Renal pelvis (tissue), 12 donors: ENCODE measurements around the gene GRM6. TPM values are rescaled to one million over a fixed set of nuclear protein-coding genes. Genes with fewer than 3 reads are reported as not detected.
A peak's percentile ranks its signal among the peaks of the same experiment; 100 is the strongest.

ENCODE experiments used
- DNase-seq: peaks from one replicate; pipeline ENCODE4 v3.0.0-alpha.2; 2013
- long read RNA-seq, 16 experiments: transcript quantifications; one replicate each; lab custom pipeline, GENCODE V29; 2026
- polyA plus RNA-seq, 3 donors: library from polyadenylated mRNA; unstranded; fragments of 120-200 nt; gene quantifications; one replicate each; pipeline ENCODE4 v1.2.1, GENCODE V29; 2013; ENCODE audit not compliant: insufficient read length in 3 of 3

The GRM6 gene
- 1 to 10 TPM in 2 of 3 donors, under 1 TPM in 1; 0.74 to 2.1 (median 1.7) TPM for polyA plus RNA-seq
- long read RNA-seq, donor 1: 0 reads
- long read RNA-seq, donor 2: 0 reads
- long read RNA-seq, donor 3: 0 reads
- long read RNA-seq, donor 4: 0 reads
- long read RNA-seq, donor 5: 0 reads
- long read RNA-seq, donor 6: 0 reads
- long read RNA-seq, donor 7: 0 reads
- long read RNA-seq, donor 8: 0 reads
- long read RNA-seq, donor 9: 0 reads
- long read RNA-seq, donor 10: 0 reads
- long read RNA-seq, donor 11: 0 reads
- long read RNA-seq, donor 12: 0 reads
- long read RNA-seq, donor 13: 0 reads
- long read RNA-seq, donor 14: 0 reads
- long read RNA-seq, donor 15: 0 reads
- long read RNA-seq, donor 16: 0 reads

DNA sequence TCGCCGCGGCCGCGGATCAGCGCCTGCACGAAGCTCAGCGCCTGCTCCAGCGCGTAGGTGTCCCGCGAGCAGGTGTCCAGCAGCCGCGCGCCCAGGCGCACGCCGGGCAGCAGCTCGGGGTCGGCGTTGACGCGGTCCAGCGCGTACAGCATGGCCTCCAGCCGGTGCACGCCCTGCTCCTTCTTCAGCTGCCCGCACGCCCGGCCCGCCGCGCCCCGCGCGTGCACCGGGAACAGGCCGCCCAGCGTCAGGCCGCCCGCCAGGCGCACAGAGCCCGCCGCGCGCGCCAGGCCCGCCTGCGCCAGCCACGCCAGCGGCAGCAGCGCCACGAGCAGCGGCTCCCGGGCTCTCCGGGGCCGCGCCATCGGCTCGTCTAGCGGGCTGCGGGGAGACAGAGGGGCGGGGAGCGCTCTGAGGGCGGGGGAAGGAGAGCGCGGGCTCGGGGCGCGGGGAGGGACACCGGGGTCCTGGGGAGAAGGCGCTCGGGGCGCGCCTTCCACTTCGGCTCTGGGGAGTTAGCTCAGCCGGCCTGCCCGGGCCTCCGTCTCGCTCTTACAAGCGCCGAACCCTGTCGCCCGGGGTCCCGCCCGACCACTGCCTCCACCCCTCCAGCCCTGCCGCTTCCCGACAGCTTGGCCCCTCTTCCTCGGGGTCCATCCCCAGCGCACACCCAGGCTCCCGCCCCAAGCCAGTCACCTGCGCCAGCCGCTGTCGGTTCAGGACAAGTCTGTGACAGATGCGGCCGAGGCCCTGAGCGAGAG, at the start of gene GRM6:
Gene GRM6, minus strand, starts transcription at position 741 of the 761 bp plus-strand sequence. Its CDS starts 376 bp downstream, at position 365.
- peak; percentile 21 for DNase-seq

DNA sequence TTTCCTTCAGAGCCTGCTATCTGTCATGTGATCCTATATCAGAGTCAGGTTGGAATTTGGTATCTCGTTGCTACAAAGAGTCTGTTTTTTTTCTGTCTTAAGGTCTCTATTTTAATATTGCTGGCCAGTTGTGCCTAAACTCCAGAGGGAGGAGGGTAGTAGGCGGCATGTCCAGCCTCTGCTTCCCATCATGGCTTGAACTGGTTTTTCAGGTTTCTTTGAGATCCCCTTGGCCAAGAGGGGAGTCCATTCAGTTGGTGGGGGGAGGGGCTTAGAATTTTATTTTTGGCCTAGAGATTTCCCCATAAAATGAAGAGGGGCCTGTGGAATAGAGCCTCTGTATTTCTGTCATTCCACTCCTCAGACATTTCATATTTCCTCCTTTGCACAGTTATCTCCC, 49.6 kb upstream of the GRM6 start:
- no peak for DNase-seq

DNA sequence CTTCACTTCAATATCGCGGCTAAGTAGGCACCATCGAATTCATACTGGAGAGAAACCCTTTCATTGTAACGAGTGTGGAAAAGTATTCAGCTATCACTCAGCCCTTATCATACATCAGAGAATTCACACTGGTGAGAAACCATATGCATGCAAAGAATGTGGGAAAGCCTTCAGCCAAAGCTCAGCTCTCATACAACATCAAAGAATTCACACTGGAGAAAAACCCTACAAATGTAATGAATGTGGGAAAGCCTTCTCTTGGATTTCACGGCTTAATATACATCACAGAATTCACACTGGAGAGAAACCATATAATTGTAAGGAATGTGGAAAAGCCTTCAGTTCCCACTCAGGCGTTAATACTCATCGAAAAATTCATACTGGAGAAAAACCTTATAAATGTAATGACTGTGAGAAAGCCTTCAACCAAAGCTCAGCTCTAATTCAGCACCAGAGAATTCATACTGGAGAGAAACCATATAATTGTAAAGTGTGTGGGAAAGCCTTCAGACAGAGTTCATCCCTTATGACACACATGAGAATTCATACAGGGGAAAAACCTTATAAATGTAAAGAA, 38.0 kb upstream of the GRM6 start:
- no peak for DNase-seq

DNA sequence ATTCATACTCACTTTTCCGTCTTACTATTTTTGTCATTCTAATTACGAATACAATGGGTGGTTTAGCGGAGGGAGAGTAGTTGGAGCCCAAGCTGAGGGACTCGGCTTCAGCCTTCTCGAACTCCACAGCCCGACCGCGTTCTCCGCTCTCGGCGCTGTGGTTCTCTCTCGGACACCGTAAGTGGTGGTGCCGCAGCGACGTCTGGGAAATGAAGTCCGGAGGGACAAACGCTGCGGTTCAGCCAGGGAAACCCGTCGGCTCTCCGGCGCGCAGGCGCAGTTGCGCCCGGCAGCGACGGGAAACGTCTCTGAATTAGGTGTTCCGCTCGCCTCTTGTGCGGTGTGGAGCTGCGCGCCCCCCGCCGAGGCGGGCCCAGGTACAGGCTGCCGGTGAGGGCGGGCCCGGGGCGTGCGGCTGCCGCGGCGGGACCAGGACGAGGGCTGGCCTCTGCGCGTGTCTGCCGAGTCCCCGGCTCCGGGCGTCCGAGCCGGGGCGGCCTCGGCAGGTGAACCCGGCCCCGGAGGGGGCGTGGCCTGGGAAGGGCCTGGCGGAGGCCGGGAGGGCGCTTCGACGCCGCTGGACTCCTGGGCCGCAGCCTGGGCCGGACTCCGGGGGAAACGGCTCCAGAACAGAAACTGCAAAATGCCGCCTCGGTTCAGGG, 28.5 kb upstream of the GRM6 start, which contains the start of gene ZNF879:
Gene ZNF879, plus strand, starts transcription at position 277 of the 662 bp plus-strand sequence. CDS start 1,201 bp downstream, outside the sequence.
- DNase-seq: peak; percentile 97

DNA sequence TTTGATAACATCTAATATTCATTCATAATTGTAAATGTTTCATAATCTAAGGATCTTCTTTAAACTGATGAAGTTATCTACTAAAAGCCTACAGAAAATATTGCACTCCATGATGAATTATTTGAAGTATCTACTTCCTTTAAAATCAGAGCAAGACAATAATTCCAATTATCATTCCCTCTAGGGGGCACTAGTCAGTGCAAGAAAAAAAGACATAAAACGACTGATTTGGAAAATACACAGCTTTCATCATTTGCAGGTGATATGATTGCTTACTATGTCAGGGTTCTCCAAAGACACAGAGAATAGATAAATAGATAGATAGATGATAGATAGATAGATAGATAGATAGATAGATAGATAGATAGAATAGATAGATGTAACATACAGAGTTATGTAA, 13.5 kb upstream of the GRM6 start:
- DNase-seq: no peak

DNA sequence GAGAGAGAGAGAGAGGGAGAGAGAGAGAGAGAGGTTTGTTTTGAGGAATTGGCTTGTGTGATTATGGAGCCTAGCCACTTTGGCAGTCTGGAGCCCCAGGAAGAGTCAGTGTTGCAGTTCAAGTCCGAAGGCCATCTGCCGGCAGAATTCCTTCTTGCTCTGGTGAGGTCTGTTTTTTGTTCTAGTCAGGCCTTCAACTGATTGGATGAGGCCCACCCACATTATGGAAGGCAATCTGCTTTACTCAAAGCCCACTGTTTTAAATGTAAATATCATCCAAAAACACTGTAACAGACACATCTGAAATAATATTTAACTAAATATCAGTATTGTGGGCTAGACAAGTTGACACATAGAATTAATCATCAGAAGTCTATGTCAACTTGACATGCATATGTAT, 11.4 kb upstream of the GRM6 start:
- no peak for DNase-seq

DNA sequence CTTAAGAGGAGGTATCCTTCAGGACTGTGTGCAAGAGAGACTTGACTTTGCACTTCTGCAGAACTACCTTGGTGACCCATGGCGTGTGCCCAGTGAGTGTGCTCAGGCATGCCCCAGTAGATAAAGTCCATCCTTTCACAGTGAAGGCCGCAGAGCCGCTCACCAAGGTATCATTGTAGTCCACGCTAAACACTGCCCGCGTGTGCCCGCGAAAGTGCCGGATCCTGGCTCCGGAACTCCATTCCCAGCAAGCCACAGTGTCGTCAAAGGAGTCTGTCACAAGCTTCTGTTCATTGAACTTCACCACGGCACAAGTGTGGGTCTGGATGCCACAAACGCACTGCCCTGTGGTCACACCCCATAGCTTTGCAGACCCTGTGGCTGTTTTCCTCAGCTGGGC, 3.3 kb upstream of the GRM6 start:
- DNase-seq: no peak

DNA sequence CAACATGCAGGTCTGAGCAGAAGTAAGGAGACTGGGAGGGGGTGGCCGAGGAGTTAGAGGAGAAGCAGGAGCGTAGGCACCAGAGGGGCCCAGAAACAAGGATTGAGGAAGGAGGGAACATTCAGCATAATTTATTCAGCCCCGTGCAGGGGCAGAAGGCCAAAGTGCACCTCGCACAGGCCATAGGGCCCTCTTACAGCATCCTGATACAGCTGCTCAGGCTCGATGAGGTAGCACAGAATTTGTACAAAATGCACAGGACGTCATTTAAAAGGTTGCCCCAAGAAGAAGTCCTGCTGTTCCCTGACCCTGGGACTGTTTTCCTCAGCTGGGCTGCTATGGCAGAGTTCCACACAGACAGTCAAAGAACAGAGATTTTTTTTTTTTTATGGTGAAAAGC, 2.1 kb upstream of the GRM6 start:
- DNase-seq: no peak

DNA sequence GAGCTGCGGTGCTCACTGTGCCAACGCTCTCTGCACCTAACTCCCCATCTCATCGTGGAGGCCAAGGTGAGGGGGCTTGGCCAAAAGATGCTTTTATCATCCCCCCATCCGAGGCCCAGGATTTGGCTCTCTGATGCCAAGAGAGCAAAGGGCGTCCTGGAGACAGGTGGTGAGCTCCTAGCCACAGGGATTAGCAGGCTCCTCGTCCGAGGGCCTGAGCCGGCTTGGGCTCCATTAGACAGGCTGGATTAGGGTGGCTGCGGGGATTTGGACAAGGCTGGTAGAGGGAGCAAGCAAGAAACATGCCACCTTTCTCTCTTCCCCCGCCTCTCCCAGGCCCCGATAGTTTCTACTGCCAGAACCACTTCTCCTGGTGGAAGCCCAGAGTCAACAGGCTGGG, 1.0 kb upstream of the GRM6 start:
- no peak for DNase-seq

DNA sequence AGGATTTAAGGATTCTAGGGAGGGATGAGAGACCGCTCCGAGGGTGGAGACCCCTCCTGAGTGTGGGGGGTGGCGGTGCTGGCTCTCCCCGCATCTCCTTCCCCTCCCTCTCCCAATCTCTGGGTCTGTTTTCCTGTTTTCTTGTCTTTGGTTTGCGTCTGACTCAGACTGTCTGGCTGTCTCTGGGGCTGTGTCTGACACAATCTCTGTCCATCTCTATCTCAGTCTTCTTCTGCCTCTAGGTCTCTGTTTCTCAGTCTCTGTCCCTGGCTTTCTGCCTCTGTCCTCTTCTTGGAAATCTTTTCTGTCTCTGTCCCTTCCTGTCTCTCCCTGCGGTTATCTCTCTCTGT, 196 bp upstream of the GRM6 start:
- DNase-seq: no peak

DNA sequence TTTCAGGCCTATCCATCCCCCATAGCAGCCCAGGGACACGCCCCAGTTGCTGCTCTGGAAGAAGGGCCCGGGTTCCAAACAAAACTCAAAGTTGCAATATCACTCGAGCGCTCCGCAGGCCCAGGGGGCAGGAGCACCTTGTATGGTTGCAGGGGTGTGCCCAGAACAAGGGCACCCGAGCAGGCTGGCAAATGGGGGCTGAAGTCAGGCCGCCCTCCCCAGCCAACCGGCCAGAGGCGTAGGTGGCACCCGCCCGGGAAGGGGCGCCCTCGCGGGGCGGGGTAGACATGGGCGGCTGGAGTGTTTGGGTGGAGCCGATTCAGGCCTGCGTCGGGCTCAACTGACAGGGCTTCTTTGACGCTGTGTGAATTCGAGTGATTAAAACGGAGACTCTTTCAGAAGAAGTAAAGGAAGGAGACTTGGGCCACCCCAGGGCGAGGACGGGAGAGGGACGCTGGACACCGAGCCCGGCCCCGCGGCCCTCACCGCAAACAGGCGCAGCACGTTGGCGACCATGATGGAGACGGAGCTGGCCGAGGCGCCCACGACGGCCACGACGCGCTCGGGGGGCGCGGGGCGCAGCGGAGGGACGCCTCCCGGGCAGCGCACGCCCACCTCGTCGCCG, 1.1 kb downstream of the GRM6 start:
- no peak for DNase-seq

DNA sequence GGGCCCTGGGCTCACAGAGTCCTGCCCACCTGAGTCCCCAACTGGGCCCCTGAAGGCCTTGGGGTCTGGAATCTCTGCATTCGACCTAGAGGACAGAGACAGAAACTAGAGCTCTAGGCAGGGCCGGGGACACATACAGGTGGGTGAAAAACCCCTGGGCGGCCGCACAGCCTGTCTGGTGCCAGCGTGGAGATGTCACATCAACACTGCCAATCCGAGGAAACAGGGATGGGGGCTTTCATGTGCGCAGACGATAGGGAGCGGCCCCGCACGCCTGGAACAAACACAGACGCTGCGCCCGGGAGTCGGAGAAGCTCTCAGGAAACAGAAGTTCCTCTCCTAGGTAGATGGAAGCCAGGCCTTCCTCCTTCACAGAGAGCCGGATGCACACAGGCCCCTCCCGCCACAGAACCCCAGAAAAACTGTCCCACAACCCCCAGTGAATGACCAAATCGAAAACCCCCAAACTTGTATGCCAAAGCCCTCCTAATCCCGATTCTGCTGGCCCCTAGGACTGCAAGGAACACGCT, 1.8 kb downstream of the GRM6 start:
- no peak for DNase-seq

DNA sequence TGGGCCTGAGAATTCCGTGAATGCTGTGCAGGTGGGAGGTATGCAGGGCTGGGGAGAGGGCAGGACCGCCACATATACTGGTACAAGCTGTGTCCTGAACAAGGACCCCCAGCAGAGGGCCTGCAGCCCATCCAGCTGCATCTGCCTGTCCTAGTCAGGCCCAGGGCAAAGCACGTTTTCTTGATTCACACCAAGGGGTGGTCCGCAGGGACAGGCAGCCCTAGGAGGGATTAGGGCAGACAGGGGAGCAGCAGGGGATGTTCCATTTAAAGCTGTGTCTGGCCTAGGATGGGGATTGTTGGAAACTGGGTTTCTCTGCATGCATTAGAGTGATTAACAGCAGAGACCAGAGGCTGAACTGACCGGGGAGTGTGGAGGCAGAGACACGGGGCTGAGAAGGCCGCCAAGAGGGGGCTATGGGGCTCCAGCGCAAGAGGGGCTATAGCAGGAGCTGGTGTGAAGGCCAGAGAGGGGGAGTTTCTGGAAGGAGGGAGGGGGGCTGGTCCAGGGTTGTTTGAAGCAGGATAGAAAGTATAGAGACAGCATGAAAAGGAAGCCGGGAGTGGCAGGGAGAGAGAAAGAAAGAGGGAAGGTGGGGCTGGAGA, 2.7 kb downstream of the GRM6 start:
- DNase-seq: no peak

DNA sequence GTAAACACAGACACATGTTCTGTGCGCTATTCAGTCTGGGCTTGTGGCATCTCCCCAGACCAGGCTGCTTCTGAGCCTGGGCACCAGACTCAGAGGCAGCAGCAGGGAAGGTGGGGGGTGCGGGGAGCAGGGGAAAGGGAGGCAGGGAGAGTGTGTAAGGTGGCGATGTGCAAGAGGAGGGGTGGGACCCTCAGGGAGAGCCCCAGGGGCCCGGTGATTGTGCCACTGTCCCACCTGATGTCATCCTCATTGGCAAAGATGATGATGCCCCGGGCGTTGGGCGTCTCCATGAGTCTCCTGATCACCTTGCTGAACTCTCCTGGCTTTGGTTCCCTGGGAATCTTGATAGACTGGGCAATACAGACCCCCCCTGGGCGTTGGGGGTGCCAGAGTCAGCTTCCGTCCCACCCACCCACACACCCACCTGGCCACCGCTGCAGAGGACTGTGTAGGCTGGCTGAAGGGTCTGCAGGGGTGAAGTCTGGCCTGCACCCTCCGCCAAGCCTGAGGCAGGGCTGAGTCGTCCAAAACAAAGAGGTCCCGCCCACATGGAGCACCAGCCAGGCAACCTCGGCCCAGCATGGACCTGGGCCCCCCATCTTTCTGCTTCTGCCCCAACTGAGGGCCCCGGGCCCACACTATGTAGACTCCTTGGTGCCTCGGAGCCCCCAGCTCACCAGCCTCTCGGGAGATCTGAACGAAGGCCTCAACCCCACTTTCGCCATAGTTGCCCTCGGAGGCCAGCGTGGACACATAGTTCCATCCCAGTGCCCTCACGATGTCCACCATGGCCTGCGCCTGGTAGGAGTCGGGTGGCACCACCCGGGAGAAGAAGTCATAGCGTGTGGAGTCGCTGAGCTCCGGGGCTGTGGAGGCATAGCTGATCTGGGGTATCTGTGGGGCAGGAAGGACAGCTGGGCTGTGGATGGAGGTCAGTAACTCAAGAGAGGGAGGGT, 3.7 kb downstream of the GRM6 start:
- no peak for DNase-seq

DNA sequence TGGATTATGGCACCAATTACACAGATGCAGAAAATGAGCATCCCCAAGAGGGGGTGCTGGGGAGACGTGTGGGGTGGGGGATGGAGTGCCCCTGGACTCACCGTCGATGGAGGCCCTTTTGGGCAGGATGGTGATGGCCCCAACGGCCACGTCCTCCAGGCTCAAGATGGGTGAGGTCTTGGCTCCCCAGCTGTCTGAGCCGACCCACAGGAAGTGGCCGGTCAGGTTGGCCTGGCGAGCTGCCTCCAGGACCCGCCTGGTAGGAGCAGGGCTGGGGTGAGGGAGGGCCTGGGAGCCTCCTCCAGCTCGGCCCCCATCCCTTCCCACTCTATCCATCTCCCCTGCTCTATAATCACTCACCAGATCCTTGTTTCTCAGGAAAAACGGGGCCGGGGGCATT, 4.6 kb downstream of the GRM6 start:
- DNase-seq: no peak

DNA sequence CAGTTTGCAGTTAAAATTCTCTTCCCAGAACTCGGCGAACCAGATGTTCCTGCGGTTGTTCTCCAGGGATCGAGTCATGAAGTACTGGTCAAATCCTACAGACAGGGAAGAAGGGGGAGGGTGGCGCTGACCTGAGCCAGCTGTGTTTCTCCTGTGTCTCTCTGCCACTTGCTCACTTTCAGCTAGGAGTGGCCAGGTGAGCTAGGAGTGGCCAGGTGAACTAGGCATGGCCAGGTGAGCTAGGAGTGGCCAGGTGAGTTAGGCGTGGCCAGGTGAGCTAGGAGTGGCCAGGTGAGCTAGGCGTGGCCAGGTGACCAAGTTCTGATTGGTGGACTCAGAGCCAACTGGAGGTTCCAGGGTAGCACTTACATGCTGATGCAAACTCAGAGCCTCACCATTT, 5.8 kb downstream of the GRM6 start:
- no peak for DNase-seq

DNA sequence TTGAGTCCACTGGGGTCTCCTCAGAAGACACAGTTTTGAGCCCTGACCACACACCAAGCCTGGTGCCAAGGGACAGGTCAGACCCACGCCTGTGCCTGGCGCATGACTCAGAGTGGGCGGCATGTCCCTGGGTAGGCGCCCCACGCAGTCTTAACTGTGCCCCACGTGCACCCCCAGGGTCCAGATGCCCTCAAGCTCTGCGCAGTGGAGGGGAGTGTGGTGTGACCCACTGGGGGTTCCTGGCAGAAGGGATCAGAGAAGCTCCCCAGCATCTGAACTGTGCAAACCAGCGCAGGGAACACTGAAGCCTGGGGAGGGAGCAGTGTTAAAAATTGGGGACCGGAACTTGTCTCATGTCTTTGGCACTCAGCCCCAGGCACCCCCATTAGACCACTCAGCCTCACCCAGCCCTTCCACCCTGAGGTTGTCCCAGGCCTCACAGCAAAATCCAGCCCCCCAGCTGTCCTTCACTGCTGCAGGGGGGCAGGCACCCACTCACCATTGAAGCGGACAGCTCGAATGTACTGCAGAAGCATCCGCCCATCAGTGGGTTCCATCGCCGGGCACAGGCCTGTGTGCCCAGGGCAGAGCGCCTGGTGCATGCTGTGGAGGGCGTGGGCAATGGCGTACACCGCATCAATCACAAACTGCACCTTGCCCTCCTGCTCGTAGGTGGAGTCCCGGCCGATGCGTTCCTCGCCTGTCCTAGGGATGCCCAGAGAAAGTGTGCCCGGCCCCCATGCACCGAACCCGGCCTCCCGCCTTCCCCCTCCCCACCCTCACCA, 6.5 kb downstream of the GRM6 start:
- DNase-seq: no peak

DNA sequence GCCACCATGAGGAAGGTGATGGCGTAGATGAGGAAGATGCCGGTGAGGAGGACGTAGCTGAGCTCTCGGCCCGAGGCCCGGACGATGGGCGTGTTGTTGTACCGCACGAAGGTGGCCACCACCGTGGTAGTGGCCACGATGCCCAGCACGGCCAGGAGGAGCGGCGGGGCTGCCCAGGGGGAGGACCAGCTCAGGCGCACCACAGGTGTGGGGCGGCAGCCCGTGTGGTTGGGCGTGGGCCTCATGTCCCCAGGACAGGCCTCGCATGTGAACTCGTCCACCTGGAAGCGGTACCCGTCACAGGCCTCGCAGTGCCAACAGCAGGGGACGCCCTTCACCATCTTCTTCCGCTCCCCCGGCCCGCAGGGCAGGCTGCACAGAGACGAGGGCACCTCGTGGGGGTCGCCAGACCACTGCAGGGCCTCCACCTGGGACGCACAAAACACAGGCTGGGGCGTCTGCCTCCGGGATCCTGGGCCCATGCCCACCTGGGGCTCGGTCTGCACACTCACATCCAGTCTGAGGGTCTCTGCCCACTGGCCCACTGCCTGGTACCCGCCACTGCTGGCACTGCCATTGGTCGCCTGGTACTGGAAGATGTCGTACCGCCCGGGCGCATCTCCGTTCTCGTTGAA, 8.7 kb downstream of the GRM6 start:
- no peak for DNase-seq
